ENCODE results near the gene GPBAR1. TPM values are rescaled to one million over a fixed set of nuclear protein-coding genes. Genes with fewer than 3 reads are reported as not detected.

GPBAR1 gene
- polyA plus RNA-seq, 4 donors, result 1.4 to 3.0 (median 2.0) TPM

- no peak for DNase-seq (ENCODE audit: low read depth in 4 of 4, low spot score in 2 of 4)
Measured at GRCh38 chr2:218238887-218239286, 21.9 kb upstream of the GPBAR1 start.

GRCh38 chr2:218244204-218244603 lies 16.6 kb upstream of the GPBAR1 start:
- no peak for DNase-seq (ENCODE audit: low read depth in 4 of 4, low spot score in 2 of 4)

- DNase-seq (ENCODE audit: low read depth in 4 of 4, low spot score in 2 of 4), result no peak
Measured at GRCh38 chr2:218244665-218245064, 16.1 kb upstream of the GPBAR1 start.

- no peak for DNase-seq (ENCODE audit: low read depth in 4 of 4, low spot score in 2 of 4)
Measured at GRCh38 chr2:218245214-218245613, 15.6 kb upstream of the GPBAR1 start.

- no peak for DNase-seq (ENCODE audit: low read depth in 4 of 4, low spot score in 2 of 4)
Measured at GRCh38 chr2:218249691-218250090, 11.1 kb upstream of the GPBAR1 start.

- no peak for DNase-seq (ENCODE audit: low read depth in 4 of 4, low spot score in 2 of 4)
Measured at GRCh38 chr2:218252509-218253231, 8.1 kb upstream of the GPBAR1 start.

GRCh38 chr2:218253232-218253625 lies 7.6 kb upstream of the GPBAR1 start:
- DNase-seq (ENCODE audit: low read depth in 4 of 4, low spot score in 2 of 4), result no peak

GRCh38 chr2:218255446-218255845 lies 5.4 kb upstream of the GPBAR1 start:
- DNase-seq (ENCODE audit: low read depth in 4 of 4, low spot score in 2 of 4), result no peak

- DNase-seq (ENCODE audit: low read depth in 4 of 4, low spot score in 2 of 4), result no peak
Measured at GRCh38 chr2:218256612-218257350, 4.0 kb upstream of the GPBAR1 start.

GRCh38 chr2:218257390-218257981 lies 3.3 kb upstream of the GPBAR1 start:
- no peak for DNase-seq (ENCODE audit: low read depth in 4 of 4, low spot score in 2 of 4)

GRCh38 chr2:218259099-218259961 lies 1.5 kb upstream of the GPBAR1 start:
- DNase-seq (ENCODE audit: low read depth in 4 of 4, low spot score in 2 of 4), result no peak

GRCh38 chr2:218260166-218260565 lies 649 bp upstream of the GPBAR1 start:
- no peak for DNase-seq (ENCODE audit: low read depth in 4 of 4, low spot score in 2 of 4)

GRCh38 chr2:218261423-218262236 lies 815 bp downstream of the GPBAR1 start:
- DNase-seq (ENCODE audit: low read depth in 4 of 4, low spot score in 2 of 4), result no peak

- DNase-seq (ENCODE audit: low read depth in 4 of 4, low spot score in 2 of 4), result no peak
Measured at GRCh38 chr2:218262237-218262600, 1.4 kb downstream of the GPBAR1 start.

GRCh38 chr2:218262631-218263586 lies 2.1 kb downstream of the GPBAR1 start:
- no peak for DNase-seq (ENCODE audit: low read depth in 4 of 4, low spot score in 2 of 4)

- no peak for DNase-seq (ENCODE audit: low read depth in 4 of 4, low spot score in 2 of 4)
Measured at GRCh38 chr2:218263817-218264641, 3.2 kb downstream of the GPBAR1 start.

GRCh38 chr2:218264773-218265561 lies 4.2 kb downstream of the GPBAR1 start:
- no peak for DNase-seq (ENCODE audit: low read depth in 4 of 4, low spot score in 2 of 4)
